Smooth muscle cell (in vitro differentiated cells): ENCODE data around the gene GNG4. TPM values are rescaled to one million over a fixed set of nuclear protein-coding genes. Genes with fewer than 3 reads are reported as not detected.

Source experiments
- DNase-seq: peaks from one replicate; lab custom pipeline; 2025; ENCODE audit not compliant: unreplicated experiment; lab: John Stamatoyannopoulos, UW
- H2AFZ ChIP-seq: fragments of 200-600 bp; sonication (generic); 2 replicates; pipeline ENCODE4 v1.6.0; 2016; ENCODE audit warnings: antibody characterized with exemption, low read depth, mild to moderate bottlenecking
- H3F3A ChIP-seq: fragments of 200-600 bp; sonication (generic); 2 replicates; pipeline ENCODE4 v1.6.0; 2017; ENCODE audit warnings: antibody characterized with exemption, low read depth
- H3K27ac ChIP-seq: fragments of 200-600 bp; sonication (generic); 2 replicates; pipeline ENCODE4 v1.5.1; 2016; ENCODE audit warnings: low read depth, mild to moderate bottlenecking
- H3K27me3 ChIP-seq: fragments of 200-600 bp; sonication (generic); 2 replicates; pipeline ENCODE4 v1.6.1; 2016; ENCODE audit warnings: low read depth, mild to moderate bottlenecking
- H3K36me3 ChIP-seq: fragments of 200-600 bp; sonication (generic); 2 replicates; pipeline ENCODE4 v1.5.1; 2016; ENCODE audit warnings: low read depth
- H3K4me1 ChIP-seq: fragments of 200-600 bp; sonication (generic); 2 replicates; pipeline ENCODE4 v1.5.1; 2016; ENCODE audit warnings: low read depth
- H3K4me2 ChIP-seq: fragments of 200-600 bp; sonication (generic); 2 replicates; pipeline ENCODE4 v1.6.0; 2016; ENCODE audit warnings: mild to moderate bottlenecking
- H3K4me3 ChIP-seq: fragments of 200-600 bp; sonication (generic); 2 replicates; pipeline ENCODE4 v1.5.1; 2016; ENCODE audit warnings: mild to moderate bottlenecking
- H3K79me2 ChIP-seq: fragments of 200-600 bp; sonication (generic); 2 replicates; pipeline ENCODE4 v1.6.0; 2016; ENCODE audit warnings: low read depth, mild to moderate bottlenecking
- H3K9ac ChIP-seq: fragments of 200-600 bp; sonication (generic); 2 replicates; pipeline ENCODE4 v1.6.0; 2016; ENCODE audit warnings: low read depth
- H3K9me3 ChIP-seq: fragments of 200-600 bp; sonication (generic); replicated peaks from 2 replicates; pipeline ENCODE4 v1.5.1; 2016; ENCODE audit warnings: low read depth
- H4K20me1 ChIP-seq: fragments of 200-600 bp; sonication (generic); 2 replicates; pipeline ENCODE4 v1.6.0; 2016; ENCODE audit warnings: low read depth
- WGBS: methylation state at CpG from one replicate; pipeline ENCODE4 v1.1.7; 2016; ENCODE audit warnings: low lambda C conversion rate; 5-methylcytosine and 5-hydroxymethylcytosine counted together
- polyA plus RNA-seq: library from polyadenylated mRNA; unstranded; fragments of >200 nt; fragmentation: Nextera tagmentation; extraction: Ambion mirVana; gene quantifications from 2 replicates; pipeline ENCODE4 v1.2.1, GENCODE V29; 2016
- total RNA-seq: library from RNA; depleted of rRNA; stranded (reverse); fragments of >200 nt; gene quantifications from 2 replicates; pipeline ENCODE4 v1.2.3, GENCODE V29; 2014
- TF ChIP-seq, protein P1 (sequence below): fragments of 200-600 bp; sonication (generic); IDR thresholded peaks from 2 replicates; pipeline ENCODE4 v1.5.1; 2017; ENCODE audit warnings: borderline replicate concordance, mild to moderate bottlenecking, antibody characterized with exemption; ENCODE audit not compliant: insufficient read depth, poor library complexity, severe bottlenecking

The GNG4 gene
- total and polyA plus RNA-seq, 2 experiments from 2014 or later: 2.7 to 3.1 TPM

GRCh38 chr1:235675152-235675890 lies 25.7 kb upstream of the GNG4 start:
- peaks cover 24% of the 10 kb centered on the region for H4K20me1 ChIP-seq
- H3K4me1 ChIP-seq: peaks cover 48% of the 10 kb centered on the region
- H3K27me3 ChIP-seq: no peaks in the 10 kb centered on the region
- H3K9me3 ChIP-seq: no peaks in the 10 kb centered on the region
- H3K4me3 ChIP-seq: peak overlapping the region; percentile 46
- no peaks in the 10 kb centered on the region for H3K36me3 ChIP-seq
- H3K9ac ChIP-seq: peak overlapping the region; percentile 87
- H3K4me2 ChIP-seq: peak overlapping the region; percentile 70
- peaks cover 7% of the 10 kb centered on the region for H3F3A ChIP-seq
- TF ChIP-seq, protein P1, sequence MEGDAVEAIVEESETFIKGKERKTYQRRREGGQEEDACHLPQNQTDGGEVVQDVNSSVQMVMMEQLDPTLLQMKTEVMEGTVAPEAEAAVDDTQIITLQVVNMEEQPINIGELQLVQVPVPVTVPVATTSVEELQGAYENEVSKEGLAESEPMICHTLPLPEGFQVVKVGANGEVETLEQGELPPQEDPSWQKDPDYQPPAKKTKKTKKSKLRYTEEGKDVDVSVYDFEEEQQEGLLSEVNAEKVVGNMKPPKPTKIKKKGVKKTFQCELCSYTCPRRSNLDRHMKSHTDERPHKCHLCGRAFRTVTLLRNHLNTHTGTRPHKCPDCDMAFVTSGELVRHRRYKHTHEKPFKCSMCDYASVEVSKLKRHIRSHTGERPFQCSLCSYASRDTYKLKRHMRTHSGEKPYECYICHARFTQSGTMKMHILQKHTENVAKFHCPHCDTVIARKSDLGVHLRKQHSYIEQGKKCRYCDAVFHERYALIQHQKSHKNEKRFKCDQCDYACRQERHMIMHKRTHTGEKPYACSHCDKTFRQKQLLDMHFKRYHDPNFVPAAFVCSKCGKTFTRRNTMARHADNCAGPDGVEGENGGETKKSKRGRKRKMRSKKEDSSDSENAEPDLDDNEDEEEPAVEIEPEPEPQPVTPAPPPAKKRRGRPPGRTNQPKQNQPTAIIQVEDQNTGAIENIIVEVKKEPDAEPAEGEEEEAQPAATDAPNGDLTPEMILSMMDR: no peak
- peak overlapping the region; percentile 6 for H2AFZ ChIP-seq
- H3K79me2 ChIP-seq: peaks cover 21% of the 10 kb centered on the region
- peak overlapping the region; percentile 96 for H3K27ac ChIP-seq
- no peak for DNase-seq
- 42% methylated on average over 10 of the region's 10 CpGs for WGBS

GRCh38 chr1:235673981-235674380 lies 24.4 kb upstream of the GNG4 start:
- Histone ChIP-seq H3K27me3 (no peaks in the 10 kb centered on the region), H3K36me3 (no peaks in the 10 kb centered on the region), H3K9me3 (no peaks in the 10 kb centered on the region), H3K9ac (peak overlapping the region; percentile 19), H4K20me1 (peaks cover 19% of the 10 kb centered on the region), H3K79me2 (peaks cover 13% of the 10 kb centered on the region), H3K4me3 (peak overlapping the region; percentile 46), H3K4me1 (peaks cover 52% of the 10 kb centered on the region), H2AFZ (no peak overlapping the region), H3K27ac (peak overlapping the region; percentile 96), H3F3A (peaks cover 7% of the 10 kb centered on the region), H3K4me2 (peak overlapping the region; percentile 70)
- 50% methylated on average over 7 of the region's 7 CpGs for WGBS
- DNase-seq: no peak
- TF ChIP-seq, protein P1: no peak

DNA sequence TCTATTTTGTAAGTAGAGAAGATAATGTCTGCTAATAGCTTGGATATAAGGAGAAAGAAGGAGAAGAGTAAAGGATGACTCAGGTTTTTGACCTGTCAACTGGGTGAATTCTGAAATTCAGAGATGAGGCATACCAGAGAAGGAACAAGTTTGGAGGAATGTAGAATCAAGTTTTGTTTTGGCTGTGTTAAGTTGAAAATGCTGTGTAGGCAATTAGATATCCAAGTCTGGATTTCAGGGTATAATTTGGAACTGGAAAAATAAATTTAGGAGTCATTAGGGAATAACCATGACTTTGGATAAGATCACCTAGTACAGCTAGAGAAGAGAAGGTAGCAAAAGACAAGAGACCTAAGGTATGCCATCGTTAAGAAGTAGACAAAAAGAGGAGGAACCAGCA lies 22.4 kb upstream of the GNG4 start:
- Histone ChIP-seq H3K36me3 (no peaks in the 10 kb centered on the region), H3K9me3 (no peaks in the 10 kb centered on the region), H3K9ac (peak overlapping the region; percentile 58), H3K27me3 (no peaks in the 10 kb centered on the region), H3K4me1 (peaks cover 50% of the 10 kb centered on the region), H4K20me1 (peaks cover 11% of the 10 kb centered on the region), H2AFZ (no peak overlapping the region), H3K27ac (peak overlapping the region; percentile 80), H3F3A (peaks cover 7% of the 10 kb centered on the region), H3K4me3 (peak overlapping the region; percentile 46), H3K79me2 (peaks cover 5% of the 10 kb centered on the region), H3K4me2 (peak overlapping the region; percentile 70)
- TF ChIP-seq, protein P1: no peak
- no peak for DNase-seq
- WGBS: 43% methylated on average over 1 of the region's 1 CpG

DNA sequence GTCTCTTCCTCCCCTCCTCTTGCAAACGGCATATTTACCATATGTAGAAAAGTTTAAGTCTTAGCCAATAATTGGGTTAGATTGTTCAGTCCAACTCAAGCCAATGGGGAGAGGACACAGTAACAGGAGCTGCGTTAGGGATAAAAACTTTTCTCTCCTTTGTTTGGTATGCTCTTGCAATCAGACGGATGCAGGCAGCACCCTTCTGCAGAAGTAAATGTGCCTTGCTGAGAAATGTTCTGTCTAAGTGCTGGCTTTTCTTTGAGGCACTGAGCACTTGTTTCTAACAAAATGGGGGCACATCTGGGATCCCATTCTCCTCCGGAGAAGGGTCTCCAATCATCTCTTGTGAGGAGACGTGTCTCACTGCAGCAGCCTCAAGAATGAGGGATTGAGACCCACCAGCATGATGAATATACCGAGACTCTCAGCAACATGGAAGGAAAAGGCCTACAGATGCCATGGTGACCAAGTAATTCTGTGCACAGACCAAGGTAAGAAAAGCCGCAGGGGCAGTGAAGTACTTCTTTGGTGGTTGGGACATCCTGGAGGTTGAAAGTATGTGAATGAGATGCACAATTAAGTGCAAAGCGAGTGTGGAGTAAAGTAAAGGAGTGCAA lies 20.7 kb upstream of the GNG4 start:
- Histone ChIP-seq H3K79me2 (peaks cover 5% of the 10 kb centered on the region), H2AFZ (no peak overlapping the region), H3K9me3 (no peaks in the 10 kb centered on the region), H3K27me3 (no peaks in the 10 kb centered on the region), H3K4me3 (peak overlapping the region; percentile 46), H3K27ac (peak overlapping the region; percentile 80), H3F3A (peaks cover 7% of the 10 kb centered on the region), H3K4me1 (peaks cover 50% of the 10 kb centered on the region), H3K36me3 (no peaks in the 10 kb centered on the region), H3K4me2 (peak overlapping the region; percentile 70), H4K20me1 (peaks cover 11% of the 10 kb centered on the region), H3K9ac (peak overlapping the region; percentile 58)
- WGBS: 74% methylated on average over 8 of the region's 8 CpGs
- no peak for DNase-seq
- TF ChIP-seq, protein P1: no peak
